GM12892 (cell line): ENCODE data around the gene NCK2.
A peak's percentile ranks its signal among the peaks of the same experiment; 100 is the strongest.

Source experiments
- DNase-seq: peaks from one replicate; pipeline ENCODE4 v3.0.0; 2011; ENCODE audit not compliant: insufficient read length
- FAIRE-seq: peaks from 2 replicates; lab custom pipeline; 2011; peaks lifted over from hg19 to GRCh38; lab: Jason Lieb, UNC
- POLR2A ChIP-seq: IDR thresholded peaks from 2 replicates; pipeline ENCODE4 v1.6.1; 2011; ENCODE audit warnings: low read depth, low read length, control low read depth
- POLR2AphosphoS5 ChIP-seq: IDR thresholded peaks from 2 replicates; pipeline ENCODE4 v1.6.1; 2011; ENCODE audit warnings: low read depth, low read length, control low read depth
- TAF1 ChIP-seq: IDR thresholded peaks from 2 replicates; pipeline ENCODE4 v1.6.1; 2011; ENCODE audit warnings: low read depth, mild to moderate bottlenecking, control low read depth, low read length, borderline replicate concordance

Gene NCK2

DNA sequence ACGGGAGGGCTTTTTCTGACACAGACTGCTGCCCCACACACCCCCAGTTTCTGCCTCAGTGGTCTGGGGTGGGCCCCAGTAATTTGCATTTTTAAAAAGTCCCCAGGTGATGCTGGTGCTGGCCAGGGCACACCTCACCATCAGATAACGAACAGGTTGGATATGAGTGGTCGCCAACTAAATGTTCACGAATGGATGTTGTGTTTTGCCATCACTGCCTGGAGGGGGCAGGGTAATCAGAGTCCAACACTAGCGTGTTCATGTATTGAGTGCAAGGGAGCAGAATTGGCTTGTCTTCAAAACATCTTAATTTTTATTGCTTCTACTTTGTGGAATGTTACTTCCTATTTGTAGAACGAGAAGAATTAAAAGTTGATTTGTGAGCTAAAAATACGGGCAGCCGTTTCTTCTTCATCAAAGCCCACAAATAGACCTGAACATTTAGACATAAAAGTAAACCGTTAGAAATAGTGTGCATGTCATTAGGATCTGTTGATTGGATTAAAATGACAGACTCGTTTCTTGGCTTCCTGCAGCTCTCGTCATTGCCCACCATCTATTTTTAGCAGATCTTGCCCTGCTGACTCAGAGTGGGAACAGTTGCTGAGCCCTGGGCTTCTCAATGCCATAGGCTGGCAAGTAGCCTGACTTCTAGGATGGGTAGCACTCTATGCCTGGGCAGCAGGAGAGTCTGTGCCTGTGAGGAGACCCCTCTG lies 45.2 kb downstream of the NCK2 start:
- FAIRE-seq: peak; percentile 91
- TF ChIP-seq POLR2AphosphoS5 (no peak), TAF1 (no peak), POLR2A (no peak)
- DNase-seq: peak; percentile 35

DNA sequence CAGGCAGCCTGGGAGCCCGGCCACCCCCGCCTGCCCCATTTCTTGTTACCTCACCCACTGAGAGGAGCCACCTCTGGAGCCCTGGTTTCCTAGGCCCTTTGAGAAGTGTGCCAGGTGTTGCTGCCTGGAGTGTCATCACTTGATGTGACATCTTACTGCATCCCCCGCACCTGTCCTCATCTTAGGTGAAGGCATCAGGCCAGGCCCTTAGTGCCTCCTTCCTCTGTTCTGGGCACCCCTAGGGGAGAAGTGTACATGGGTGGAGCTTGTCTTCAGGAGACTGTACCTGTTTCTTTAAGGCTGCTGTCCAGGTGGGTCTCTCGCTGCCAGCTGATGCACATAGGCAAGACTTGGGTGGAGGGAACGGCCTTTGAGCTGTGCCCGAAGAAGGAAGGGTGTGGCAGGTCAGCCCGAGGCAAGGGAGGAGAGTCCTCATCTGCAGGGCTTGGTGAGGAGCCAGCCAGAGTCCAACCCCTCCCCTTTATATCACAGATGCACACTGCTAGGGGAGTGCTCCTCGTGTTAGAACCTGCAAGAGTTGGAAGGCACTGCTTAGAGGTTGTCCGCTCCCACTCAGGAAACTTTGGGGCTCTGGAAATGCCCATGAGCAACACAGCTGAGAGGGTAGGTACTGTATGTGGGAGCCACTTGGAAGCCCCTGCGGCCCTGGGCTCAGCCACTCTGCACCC lies 45.9 kb downstream of the NCK2 start:
- TF ChIP-seq POLR2AphosphoS5 (no peak), TAF1 (no peak), POLR2A (no peak)
- DNase-seq (no peak), FAIRE-seq (no peak)

DNA sequence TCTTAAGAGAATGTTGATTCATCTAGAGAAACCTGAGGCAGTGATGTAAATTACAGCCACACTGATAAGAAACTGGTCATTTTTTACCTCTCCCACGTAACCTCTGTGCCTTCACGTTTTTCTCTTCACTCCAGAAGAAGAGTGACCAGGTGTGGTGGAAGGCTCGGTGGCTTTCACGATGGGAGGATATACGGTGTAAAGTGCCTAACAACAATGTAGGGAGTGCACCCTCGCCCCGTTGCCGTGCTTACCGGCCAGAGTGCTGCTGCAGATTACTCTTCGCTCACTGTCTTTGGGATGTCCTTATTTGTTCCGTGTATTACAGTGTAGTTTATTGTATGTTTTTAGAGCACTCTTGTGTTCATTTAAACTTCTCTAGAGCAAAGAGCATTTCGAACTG lies 46.5 kb downstream of the NCK2 start:
- no peak for TF ChIP-seq POLR2AphosphoS5
- TF ChIP-seq POLR2A: no peak
- no peak for TF ChIP-seq TAF1
- no peak for DNase-seq
- FAIRE-seq: no peak

DNA sequence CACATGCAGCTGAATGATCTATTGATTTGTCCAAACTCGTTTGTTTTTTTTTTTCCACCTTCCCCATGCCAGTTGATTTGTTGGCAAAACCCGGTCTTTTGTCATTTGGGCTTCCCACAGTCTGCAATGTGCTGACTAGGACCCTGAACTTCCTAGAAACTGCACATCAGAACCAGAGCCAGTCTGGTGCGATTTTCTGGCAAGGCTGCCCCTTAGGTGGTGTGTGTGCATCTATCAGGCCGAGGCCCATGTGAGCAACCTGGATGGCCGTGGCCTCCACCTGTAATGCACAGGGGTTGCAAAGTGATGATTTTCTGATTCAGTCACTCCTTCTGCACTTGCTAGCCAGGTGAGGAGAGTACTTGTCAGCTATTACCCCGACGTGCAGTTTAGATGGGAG lies 47.8 kb downstream of the NCK2 start:
- TF ChIP-seq POLR2AphosphoS5: no peak
- TF ChIP-seq TAF1: no peak
- no peak for TF ChIP-seq POLR2A
- FAIRE-seq (no peak), DNase-seq (no peak)

DNA sequence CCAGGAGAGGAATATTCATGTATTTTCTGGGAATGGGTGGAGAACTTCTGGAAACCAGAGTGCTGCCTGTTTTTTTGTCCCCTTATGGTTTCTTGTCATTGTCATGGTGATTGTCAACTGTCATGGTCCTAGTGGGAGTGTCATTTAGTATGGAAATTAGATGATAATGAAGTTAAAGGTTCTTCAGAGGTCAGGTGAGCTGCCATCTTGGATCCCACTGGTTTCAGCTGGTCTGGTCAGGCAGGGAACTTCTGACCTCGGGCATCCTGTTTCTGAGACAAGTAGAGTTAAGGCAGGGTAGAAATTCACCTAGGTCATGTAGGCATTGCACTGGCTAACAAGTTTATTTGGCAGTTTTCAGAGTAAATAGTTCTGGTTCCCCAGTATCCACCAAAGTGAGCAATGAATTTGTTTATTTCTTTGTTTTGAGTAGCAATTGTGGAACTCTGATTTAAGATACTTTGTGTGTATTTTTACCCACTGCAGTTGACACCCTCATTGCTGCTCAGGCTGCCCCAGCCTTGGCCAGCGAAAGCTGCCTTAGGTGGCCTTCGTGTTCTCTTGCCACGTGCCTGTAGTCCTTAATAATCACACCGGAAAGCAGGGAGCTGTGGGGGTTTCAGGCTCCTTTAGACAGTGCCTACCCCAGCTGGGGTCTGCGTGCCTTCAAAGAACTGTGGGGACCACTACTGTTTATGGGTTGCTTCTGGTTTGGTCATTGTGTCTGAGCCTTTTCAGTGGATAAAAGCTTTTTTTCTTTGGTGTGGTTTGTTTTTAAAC lies 48.7 kb downstream of the NCK2 start:
- DNase-seq: no peak
- TF ChIP-seq POLR2A: no peak
- TF ChIP-seq TAF1: no peak
- TF ChIP-seq POLR2AphosphoS5: no peak
- no peak for FAIRE-seq

DNA sequence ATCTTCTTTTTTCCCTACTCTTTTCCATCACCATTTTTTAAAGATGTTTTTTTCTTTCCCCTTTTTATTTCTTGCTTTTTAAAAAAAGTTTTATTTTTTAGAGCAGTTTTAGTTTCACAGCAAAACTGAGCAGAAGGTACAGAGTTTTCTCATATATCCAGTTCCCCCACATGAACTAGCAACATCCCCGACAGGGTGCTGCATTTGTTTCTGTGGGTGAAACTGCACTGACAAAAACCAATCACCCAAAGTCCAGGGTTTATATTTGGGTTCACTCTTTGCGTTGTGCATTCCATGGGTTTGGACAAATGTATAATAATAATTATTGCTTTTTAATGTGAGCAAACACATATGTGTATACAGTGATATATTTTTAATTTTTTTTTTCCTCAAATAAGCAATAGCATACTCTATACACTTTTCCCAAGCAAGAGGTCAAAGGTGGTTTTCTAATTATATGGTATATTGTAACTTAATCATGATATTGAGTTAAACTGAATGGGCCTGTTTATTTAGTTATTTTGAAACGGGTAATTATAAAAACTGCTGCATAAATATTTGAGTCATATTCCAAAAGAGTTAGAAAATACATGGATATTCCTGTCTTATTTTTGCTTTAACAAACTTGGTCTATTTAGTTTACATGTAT lies 50.3 kb downstream of the NCK2 start:
- DNase-seq (no peak), FAIRE-seq (no peak)

DNA sequence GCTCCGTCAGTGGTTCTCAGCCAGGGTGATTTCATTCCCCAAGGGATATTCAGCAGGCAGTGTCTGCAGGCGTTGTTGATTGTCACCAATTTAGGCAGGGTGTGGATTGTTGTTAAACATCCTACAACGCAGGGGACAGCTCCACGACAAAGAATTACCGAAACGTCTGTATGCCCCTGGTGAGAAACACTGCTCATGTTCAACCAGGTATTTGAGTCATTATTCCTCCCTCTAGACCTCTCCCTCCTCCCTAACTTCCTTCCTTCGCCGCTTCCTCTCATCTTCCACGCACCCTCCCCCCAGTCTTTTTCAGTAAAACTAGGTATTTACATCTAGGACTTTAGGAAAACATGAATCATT lies 50.8 kb downstream of the NCK2 start:
- FAIRE-seq: peak; percentile 67
- TF ChIP-seq TAF1 (no peak), POLR2A (no peak), POLR2AphosphoS5 (no peak)
- no peak for DNase-seq

More for the DNA sequence above, 50.3 kb downstream of the NCK2 start:
- TF ChIP-seq POLR2A (no peak), TAF1 (no peak), POLR2AphosphoS5 (no peak)

DNA sequence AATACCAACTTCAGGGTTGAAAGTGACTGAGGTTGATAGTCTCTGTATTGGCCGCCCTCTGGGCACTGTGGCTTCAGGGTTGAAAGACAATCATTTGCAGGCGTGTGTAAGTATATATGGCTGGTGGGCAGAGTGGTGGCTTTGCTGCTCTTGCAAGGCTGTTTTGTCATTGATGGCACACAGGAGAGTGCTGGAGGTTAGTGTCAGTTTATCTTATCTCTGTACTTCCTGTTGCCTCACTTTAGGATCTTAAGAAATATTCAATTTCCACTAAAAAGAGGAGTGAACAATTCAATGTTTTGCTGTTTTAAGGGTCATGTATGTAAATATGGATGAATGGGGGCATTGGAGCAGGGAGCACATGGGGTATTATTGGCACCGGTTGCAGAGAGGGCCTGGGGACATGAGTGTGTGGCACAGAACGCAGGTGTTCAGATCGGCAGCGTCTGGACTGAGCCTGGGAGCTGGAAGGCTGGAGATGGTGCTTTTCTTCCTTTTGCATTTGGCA lies 51.5 kb downstream of the NCK2 start:
- FAIRE-seq (peak; percentile 71), DNase-seq (no peak)
- TF ChIP-seq POLR2A: no peak
- no peak for TF ChIP-seq POLR2AphosphoS5
- no peak for TF ChIP-seq TAF1

DNA sequence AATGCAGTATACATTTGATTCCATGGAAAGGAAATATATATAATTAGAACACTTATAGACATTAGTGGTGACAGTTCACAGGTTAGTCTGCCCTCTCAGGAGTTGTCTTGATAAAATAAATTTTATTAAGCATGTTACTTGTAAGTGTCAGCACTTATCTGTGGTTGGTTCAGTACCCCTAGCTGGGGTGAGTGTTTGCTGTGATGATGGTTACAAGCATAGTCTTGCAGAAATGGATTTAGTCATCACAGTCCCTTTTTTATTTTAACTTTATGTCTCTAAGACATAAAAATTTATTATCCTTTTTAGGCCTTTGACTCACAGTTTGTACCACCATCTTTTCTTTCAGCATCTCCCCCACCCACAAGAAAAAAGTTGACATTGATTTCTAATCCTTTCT lies 52.1 kb downstream of the NCK2 start:
- no peak for DNase-seq
- no peak for TF ChIP-seq POLR2A
- TF ChIP-seq POLR2AphosphoS5: no peak
- no peak for TF ChIP-seq TAF1
- FAIRE-seq: no peak

DNA sequence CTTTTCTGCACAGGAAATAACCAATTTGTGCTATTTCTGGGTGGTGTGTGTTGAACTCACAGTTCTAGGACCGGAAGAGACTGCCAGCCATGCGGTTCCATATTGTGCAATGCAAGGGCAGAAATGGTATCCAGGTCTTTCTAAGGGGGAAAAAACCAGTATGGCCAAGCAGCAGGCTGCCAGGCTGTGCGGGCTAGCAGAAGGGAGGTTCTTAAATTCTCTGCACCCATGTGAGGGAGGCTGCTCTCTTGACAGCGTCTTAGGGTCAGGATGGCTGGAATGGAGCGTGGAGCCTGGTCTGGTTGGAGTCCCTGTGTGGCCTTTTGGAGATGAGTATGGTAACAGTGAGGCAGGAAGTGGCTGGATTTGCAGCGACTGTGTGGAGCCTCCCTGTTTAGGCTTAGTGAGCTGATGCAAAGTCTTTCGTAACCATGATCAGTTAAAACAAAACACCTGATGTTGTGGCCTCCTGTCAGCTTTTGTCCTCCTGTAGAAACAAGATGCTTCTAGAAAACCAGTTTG lies 52.6 kb downstream of the NCK2 start:
- FAIRE-seq (peak; percentile 81), DNase-seq (no peak)
- peak; percentile 77 for TF ChIP-seq POLR2A
- peak; percentile 73; the same call in 1 of the 2 replicates for TF ChIP-seq POLR2AphosphoS5
- no peak for TF ChIP-seq TAF1
